HCEC 1CT (cell line): ENCODE measurements around the gene NKAIN2.
"Not testable (repeated sequence)": the region's sequence is repeated elsewhere in the genome, so short reads cannot be mapped to it uniquely, and the experiment has no call there.

ENCODE experiments used
- DNase-seq: peaks from one replicate; pipeline ENCODE4 v3.0.0-alpha.2; 2017

Gene NKAIN2

GRCh38 chr6:124233221-124233620 is 429.6 kb downstream of the NKAIN2 start:
- no peak for DNase-seq

GRCh38 chr6:124234801-124235200 is 431.1 kb downstream of the NKAIN2 start:
- no peak for DNase-seq

- DNase-seq = no peak
Measured at GRCh38 chr6:124237911-124238310, 434.2 kb downstream of the NKAIN2 start.

- DNase-seq = not testable (repeated sequence)
Measured at GRCh38 chr6:124238408-124238807, 434.7 kb downstream of the NKAIN2 start.

- DNase-seq = no peak
Measured at GRCh38 chr6:124254941-124255685, 451.4 kb downstream of the NKAIN2 start.

- no peak for DNase-seq
Measured at GRCh38 chr6:124260337-124260736, 456.7 kb downstream of the NKAIN2 start.

- no peak for DNase-seq
Measured at GRCh38 chr6:124269733-124270132, 466.1 kb downstream of the NKAIN2 start.

- DNase-seq = no peak
Measured at GRCh38 chr6:124273701-124274100, 470.0 kb downstream of the NKAIN2 start.

GRCh38 chr6:124282541-124282940 is 478.9 kb downstream of the NKAIN2 start:
- no peak for DNase-seq

GRCh38 chr6:124283486-124283885 is 479.8 kb downstream of the NKAIN2 start:
- no peak for DNase-seq

- no peak for DNase-seq
Measured at GRCh38 chr6:124285146-124285545, 481.5 kb downstream of the NKAIN2 start.

- DNase-seq = no peak
Measured at GRCh38 chr6:124294574-124295200, 491.0 kb downstream of the NKAIN2 start.

GRCh38 chr6:124297507-124297906 is 493.8 kb downstream of the NKAIN2 start:
- no peak for DNase-seq

GRCh38 chr6:124298730-124299129 is 495.1 kb downstream of the NKAIN2 start:
- DNase-seq = no peak

GRCh38 chr6:124300907-124301306 is 497.2 kb downstream of the NKAIN2 start:
- DNase-seq = not testable (repeated sequence)

- DNase-seq = no peak
Measured at GRCh38 chr6:124303971-124304370, 500.3 kb downstream of the NKAIN2 start.

GRCh38 chr6:124310139-124310538 is 506.5 kb downstream of the NKAIN2 start:
- no peak for DNase-seq

GRCh38 chr6:124319410-124319809 is 515.7 kb downstream of the NKAIN2 start:
- DNase-seq = no peak

GRCh38 chr6:124324237-124324636 is 520.6 kb downstream of the NKAIN2 start:
- no peak for DNase-seq

GRCh38 chr6:124330197-124330596 is 526.5 kb downstream of the NKAIN2 start:
- DNase-seq = no peak

GRCh38 chr6:124334359-124334758 is 530.7 kb downstream of the NKAIN2 start:
- DNase-seq = no peak

GRCh38 chr6:124339610-124340334 is 536.1 kb downstream of the NKAIN2 start:
- DNase-seq = no peak

GRCh38 chr6:124348339-124348738 is 544.7 kb downstream of the NKAIN2 start:
- DNase-seq = not testable (repeated sequence)

- no peak for DNase-seq
Measured at GRCh38 chr6:124355146-124355545, 551.5 kb downstream of the NKAIN2 start.
